ENCODE measurements around the gene TNFAIP8L3.

Gene TNFAIP8L3

DNA sequence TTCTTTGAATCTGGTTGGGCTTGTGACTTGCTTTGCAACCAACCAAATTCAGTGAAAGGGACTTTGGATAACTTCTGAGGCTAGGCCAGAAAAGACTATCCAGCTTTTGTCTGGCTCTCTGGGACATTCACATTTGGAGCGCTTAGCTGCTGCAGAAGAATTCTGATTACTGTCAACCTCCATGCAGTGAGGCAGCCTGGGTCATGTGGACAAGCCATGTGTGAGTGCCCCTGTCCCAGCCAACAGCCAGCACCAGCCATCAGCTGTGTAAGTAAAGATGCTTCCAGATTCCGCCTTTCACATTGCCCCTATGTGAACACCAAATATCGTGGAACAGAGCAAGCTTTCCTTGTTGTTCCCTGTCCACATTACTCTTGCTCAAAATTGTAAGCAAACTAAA lies 12.9 kb upstream of the TNFAIP8L3 start:
- DNase-seq (ENCODE audit: extremely low spot score) = no peak
- TF ChIP-seq, protein P1, sequence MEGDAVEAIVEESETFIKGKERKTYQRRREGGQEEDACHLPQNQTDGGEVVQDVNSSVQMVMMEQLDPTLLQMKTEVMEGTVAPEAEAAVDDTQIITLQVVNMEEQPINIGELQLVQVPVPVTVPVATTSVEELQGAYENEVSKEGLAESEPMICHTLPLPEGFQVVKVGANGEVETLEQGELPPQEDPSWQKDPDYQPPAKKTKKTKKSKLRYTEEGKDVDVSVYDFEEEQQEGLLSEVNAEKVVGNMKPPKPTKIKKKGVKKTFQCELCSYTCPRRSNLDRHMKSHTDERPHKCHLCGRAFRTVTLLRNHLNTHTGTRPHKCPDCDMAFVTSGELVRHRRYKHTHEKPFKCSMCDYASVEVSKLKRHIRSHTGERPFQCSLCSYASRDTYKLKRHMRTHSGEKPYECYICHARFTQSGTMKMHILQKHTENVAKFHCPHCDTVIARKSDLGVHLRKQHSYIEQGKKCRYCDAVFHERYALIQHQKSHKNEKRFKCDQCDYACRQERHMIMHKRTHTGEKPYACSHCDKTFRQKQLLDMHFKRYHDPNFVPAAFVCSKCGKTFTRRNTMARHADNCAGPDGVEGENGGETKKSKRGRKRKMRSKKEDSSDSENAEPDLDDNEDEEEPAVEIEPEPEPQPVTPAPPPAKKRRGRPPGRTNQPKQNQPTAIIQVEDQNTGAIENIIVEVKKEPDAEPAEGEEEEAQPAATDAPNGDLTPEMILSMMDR (IDR thresholded peaks at IDR 0.05; ENCODE audit: control extremely low read depth, extremely low read depth, low read depth, missing control alignments) = no peak
- POLR2A ChIA-PET = no interaction called here
- CTCF ChIA-PET = interaction anchor here (1.9 kb wide), 1 partner anchor 25 kb away, joined by 7 read pairs; no protein-coding TSS in a partner anchor

DNA sequence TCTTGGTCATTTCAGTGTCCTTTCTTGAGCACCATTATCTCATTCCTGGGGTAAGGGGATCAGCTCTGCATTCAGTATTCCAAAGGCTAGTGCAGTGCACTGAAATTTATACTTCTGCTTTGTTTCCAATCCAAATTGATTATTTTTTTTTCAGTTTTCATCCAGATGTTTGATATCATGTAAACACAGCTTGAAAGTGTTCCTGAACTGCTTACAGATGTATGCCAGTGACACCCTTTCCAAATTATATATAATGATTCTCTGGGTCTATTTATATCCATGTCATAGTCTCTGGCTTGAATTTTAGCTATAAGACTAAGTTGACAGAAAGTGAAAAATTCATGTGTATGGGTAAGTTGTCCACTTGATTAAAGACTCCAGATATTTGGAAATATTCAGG lies 11.8 kb upstream of the TNFAIP8L3 start:
- CTCF ChIA-PET = interaction anchor here (2.1 kb wide), 1 partner anchor 57 kb away, joined by 6 read pairs; no protein-coding TSS in a partner anchor
- DNase-seq (ENCODE audit: extremely low spot score) = no peak
- POLR2A ChIA-PET = no interaction called here
- TF ChIP-seq, protein P1 (IDR thresholded peaks at IDR 0.05; ENCODE audit: control extremely low read depth, extremely low read depth, low read depth, missing control alignments) = no peak

DNA sequence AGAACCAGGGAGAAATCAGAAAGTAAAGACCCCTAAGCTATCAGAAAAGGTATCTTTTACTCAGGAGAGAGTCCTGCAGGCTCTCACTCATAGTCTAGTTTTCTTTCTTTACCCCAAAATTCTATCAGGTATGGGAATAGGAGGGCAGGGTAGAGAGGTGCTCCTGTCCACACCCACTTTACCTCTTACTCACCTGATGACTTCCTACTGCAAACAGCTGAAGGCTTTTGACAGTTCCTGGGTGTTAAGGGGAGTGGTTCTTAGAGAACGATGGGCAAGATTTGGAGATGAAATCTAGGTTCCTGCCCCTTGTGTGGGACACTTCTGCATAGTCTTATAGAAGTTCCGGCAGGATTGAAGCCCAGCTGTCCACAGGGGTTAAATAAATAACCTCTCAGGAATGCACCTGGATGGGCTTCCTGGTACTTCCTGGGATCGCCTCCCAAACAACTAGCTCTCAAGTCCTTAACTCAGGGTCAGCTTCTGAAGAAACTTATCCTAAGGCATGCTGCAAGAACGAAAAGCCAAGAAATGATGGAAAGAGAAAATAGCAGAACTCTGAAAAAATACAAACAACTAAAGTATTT lies 10.8 kb upstream of the TNFAIP8L3 start:
- ChIA-PET CTCF (interaction anchor here (2.1 kb wide), 1 partner anchor 58 kb away, joined by 6 read pairs; no protein-coding TSS in a partner anchor), POLR2A (no interaction called here)
- TF ChIP-seq, protein P1 (IDR thresholded peaks at IDR 0.05; ENCODE audit: control extremely low read depth, extremely low read depth, low read depth, missing control alignments) = no peak
- no peak for DNase-seq (ENCODE audit: extremely low spot score)

DNA sequence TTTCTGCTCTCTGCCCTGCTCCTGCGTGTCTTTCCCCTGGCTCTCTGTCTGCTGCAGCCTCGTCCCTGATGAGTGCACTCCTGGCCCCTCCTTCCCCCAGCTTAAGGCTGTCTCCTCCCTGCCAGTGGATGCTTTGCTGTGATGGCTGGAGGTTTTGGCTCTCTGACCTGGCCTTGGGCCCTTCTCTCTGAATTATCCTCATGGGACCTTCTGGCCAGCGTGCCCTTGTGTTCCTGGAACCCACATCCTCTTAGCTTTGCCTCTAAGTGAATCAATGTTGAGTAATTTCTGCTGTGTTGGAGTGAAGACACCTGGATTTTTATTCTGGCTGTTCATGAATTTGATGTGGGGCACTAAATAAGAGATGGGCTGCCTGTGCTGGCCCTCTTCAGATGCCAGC lies 9.8 kb upstream of the TNFAIP8L3 start:
- DNase-seq (ENCODE audit: extremely low spot score) = no peak
- POLR2A ChIA-PET = no interaction called here
- CTCF ChIA-PET = no interaction called here
- TF ChIP-seq, protein P1 (IDR thresholded peaks at IDR 0.05; ENCODE audit: control extremely low read depth, extremely low read depth, low read depth, missing control alignments) = no peak

DNA sequence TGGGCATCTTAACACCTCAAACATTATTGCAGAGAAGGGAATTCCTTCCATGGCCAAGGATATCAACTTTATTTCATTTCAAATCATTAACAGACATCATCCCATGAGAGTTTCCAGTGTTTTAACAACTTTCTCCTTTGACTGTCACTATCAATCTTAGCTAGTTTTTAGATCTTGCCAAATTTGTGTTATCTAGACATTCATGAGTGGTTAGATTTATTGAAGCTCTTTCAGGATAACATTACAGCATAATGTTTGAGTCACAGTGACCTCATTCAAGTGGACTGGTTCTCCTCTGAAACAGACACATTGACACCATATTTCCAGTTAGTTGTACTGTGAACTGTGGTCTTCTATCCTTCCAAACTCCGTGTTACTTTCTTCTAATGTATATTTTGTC lies 8.6 kb upstream of the TNFAIP8L3 start:
- TF ChIP-seq, protein P1 (IDR thresholded peaks at IDR 0.05; ENCODE audit: control extremely low read depth, extremely low read depth, low read depth, missing control alignments) = no peak
- ChIA-PET POLR2A (no interaction called here), CTCF (no interaction called here)
- DNase-seq (ENCODE audit: extremely low spot score) = no peak

DNA sequence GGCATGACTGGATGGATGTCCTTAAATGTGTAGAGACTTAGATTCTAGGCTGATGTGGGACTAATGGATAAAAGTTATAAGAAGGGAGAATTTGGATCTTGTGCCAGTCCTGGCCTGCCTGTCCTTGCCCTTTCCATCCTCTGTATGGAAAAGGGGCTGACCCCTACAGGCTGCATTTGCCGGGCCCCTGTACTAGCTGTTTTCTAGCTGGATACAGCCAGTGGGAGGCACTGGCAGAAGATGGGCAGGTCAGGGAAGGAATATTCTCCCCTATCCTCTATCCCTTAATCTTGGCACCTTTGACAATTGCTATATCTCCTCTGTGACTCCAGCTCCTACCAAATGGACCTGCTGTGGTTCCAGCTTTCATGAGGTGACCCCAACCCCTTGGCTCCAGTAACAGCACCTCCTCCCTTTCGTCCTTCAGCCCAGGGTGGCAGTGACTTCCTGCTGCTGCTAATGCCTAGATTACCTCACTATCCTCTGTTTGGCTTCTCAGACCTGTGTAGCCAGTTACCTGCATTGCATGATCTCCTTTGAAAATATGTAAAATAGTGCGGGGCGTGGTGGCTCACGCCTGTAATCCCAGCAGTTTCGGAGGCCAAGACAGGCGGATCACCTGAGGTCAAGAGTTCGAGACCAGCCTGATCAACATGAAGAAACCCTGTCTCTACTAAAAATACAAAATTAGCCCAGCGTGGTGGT lies 6.2 kb upstream of the TNFAIP8L3 start:
- ChIA-PET CTCF (no interaction called here), POLR2A (interaction anchor here (0.6 kb wide), 1 partner anchor 97 kb away, joined by 4 read pairs; no protein-coding TSS in a partner anchor)
- TF ChIP-seq, protein P1 (IDR thresholded peaks at IDR 0.05; ENCODE audit: control extremely low read depth, extremely low read depth, low read depth, missing control alignments) = no peak
- no peak for DNase-seq (ENCODE audit: extremely low spot score)

Measured in GM10248 (cell line).